ENCODE data around the gene CRK. TPM values are rescaled to one million over a fixed set of nuclear protein-coding genes. Genes with fewer than 3 reads are reported as not detected.
A peak's percentile ranks its signal among the peaks of the same experiment; 100 is the strongest.

Gene CRK
- total RNA-seq, 1 experiment from 2014 or later, result 57.9 TPM

GRCh38 chr17:1484676-1485422, 28.8 kb upstream of the CRK start:
- H3K27ac ChIP-seq, result peak overlapping the region; percentile 6; the same call in 1 of the 2 replicates
- H3K9me2 ChIP-seq (ENCODE audit: insufficient read depth), result no peaks in the 10 kb centered on the region
- peak overlapping the region; percentile 85 for H3K4me2 ChIP-seq
- DNase-seq, result peak; percentile 73 to 77
- H3K9me3 ChIP-seq (ENCODE audit: insufficient read depth, low read depth), result no peaks in the 10 kb centered on the region
- ChIA-PET POLR2A (ENCODE audit: unreplicated experiment) (interaction anchor here (0.6 to 0.7 kb wide), 4 partner anchors 24 to 811 kb away, joined by 3 to 7 read pairs (median 4); partner anchors contain the start of gene INPP5K), CTCF (interaction anchor here (0.9 kb wide), 1 partner anchor 30 kb away, joined by 3 read pairs; no protein-coding TSS in a partner anchor)
- H3F3A ChIP-seq (ENCODE audit: insufficient read depth, low read depth), result peaks cover 39% of the 10 kb centered on the region; the same call in 1 of the 2 replicates
- H3K27me3 ChIP-seq (ENCODE audit: insufficient read depth, low read depth), result no peaks in the 10 kb centered on the region
- no peaks in the 10 kb centered on the region; the same call in 1 of the 2 replicates for H3K36me3 ChIP-seq (ENCODE audit: low read depth)
- BruUV-seq (replicated peaks), result no TSS peak
- intact Hi-C loops (cut with micrococcal nuclease; ENCODE audit: unreplicated experiment), result loop anchor here (5.0 kb wide), 2 partner anchors 162 to 232 kb away; partner anchors contain the start of genes RILP and SCARF1
- peak overlapping the region; percentile 83 for H2AFZ ChIP-seq
- peaks cover 13% of the 10 kb centered on the region for H3K79me2 ChIP-seq (ENCODE audit: low read depth)
- TF ChIP-seq CTCF (conservative IDR thresholded peaks at IDR 0.05) (no peak), EZH2 (IDR thresholded peaks at IDR 0.05; ENCODE audit: low read depth) (no peak)
- H4K20me1 ChIP-seq (ENCODE audit: insufficient read depth), result no peaks in the 10 kb centered on the region; the same call in 1 of the 2 replicates
- peak overlapping the region; percentile 55 for H3K4me3 ChIP-seq
- H3K4me1 ChIP-seq (replicated peaks; ENCODE audit: insufficient read depth), result peaks cover 45% of the 10 kb centered on the region

DNA sequence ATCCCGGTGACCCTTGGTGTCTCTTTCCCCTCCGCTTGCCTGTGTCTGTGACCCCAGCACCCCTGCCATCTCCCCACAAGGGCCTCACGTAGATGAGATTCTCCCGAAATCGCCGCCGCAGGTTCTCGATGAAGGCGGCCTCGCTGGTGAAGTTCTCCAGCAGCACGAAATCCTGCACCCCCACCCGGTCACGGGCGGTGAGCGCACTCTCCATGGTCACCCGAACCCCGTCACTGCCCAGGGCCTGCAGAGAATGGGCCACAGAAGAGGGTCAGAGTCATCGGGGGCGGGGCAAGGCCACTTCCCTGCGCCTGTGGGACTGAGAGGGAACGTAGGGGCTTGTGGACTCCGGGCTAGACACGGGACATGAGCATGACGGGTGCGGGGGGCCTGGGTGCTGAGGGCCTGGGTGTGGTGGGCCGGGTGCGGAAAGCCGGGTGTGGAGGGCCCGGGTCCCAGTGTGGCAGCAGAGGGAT, 28.1 kb upstream of the CRK start:
- ChIA-PET POLR2A (ENCODE audit: unreplicated experiment) (interaction anchor here (0.6 to 0.7 kb wide), 4 partner anchors 24 to 812 kb away, joined by 3 to 7 read pairs (median 4); partner anchors contain the start of gene INPP5K), CTCF (no interaction called here)
- intact Hi-C loops (cut with micrococcal nuclease; ENCODE audit: unreplicated experiment), result no loop called here
- no peaks in the 10 kb centered on the region; the same call in 1 of the 2 replicates for H4K20me1 ChIP-seq (ENCODE audit: insufficient read depth)
- no peak for DNase-seq
- H3K36me3 ChIP-seq (ENCODE audit: low read depth), result no peaks in the 10 kb centered on the region; the same call in 1 of the 2 replicates
- BruUV-seq (replicated peaks), result TSS peak; percentile 7
- TF ChIP-seq EZH2 (IDR thresholded peaks at IDR 0.05; ENCODE audit: low read depth) (no peak), CTCF (conservative IDR thresholded peaks at IDR 0.05) (no peak)
- H3K27ac ChIP-seq, result no peak overlapping the region
- H2AFZ ChIP-seq, result no peak overlapping the region
- H3K4me3 ChIP-seq, result no peak overlapping the region
- peaks cover 32% of the 10 kb centered on the region; the same call in 1 of the 2 replicates for H3F3A ChIP-seq (ENCODE audit: insufficient read depth, low read depth)
- peaks cover 38% of the 10 kb centered on the region for H3K4me1 ChIP-seq (replicated peaks; ENCODE audit: insufficient read depth)
- H3K4me2 ChIP-seq, result 0 out of 2 replicates have a peak overlapping the region, but pooled peaks have one; percentile 28
- no peaks in the 10 kb centered on the region for H3K9me3 ChIP-seq (ENCODE audit: insufficient read depth, low read depth)
- no peaks in the 10 kb centered on the region for H3K27me3 ChIP-seq (ENCODE audit: insufficient read depth, low read depth)
- H3K79me2 ChIP-seq (ENCODE audit: low read depth), result peaks cover 6% of the 10 kb centered on the region; the same call in 1 of the 2 replicates
- H3K9me2 ChIP-seq (ENCODE audit: insufficient read depth), result no peaks in the 10 kb centered on the region

- no peaks in the 10 kb centered on the region for H3K9me2 ChIP-seq (ENCODE audit: insufficient read depth)
- ChIA-PET CTCF (no interaction called here), POLR2A (ENCODE audit: unreplicated experiment) (no interaction called here)
- peaks cover 27% of the 10 kb centered on the region for H3K4me1 ChIP-seq (replicated peaks; ENCODE audit: insufficient read depth)
- no peak overlapping the region for H3K4me2 ChIP-seq
- H3K27me3 ChIP-seq (ENCODE audit: insufficient read depth, low read depth), result no peaks in the 10 kb centered on the region
- H2AFZ ChIP-seq, result no peak overlapping the region
- H3K9me3 ChIP-seq (ENCODE audit: insufficient read depth, low read depth), result no peaks in the 10 kb centered on the region
- no peak for DNase-seq
- H3K79me2 ChIP-seq (ENCODE audit: low read depth), result no peaks in the 10 kb centered on the region
- peaks cover 20% of the 10 kb centered on the region; the same call in 1 of the 2 replicates for H3F3A ChIP-seq (ENCODE audit: insufficient read depth, low read depth)
- TF ChIP-seq CTCF (conservative IDR thresholded peaks at IDR 0.05) (no peak), EZH2 (IDR thresholded peaks at IDR 0.05; ENCODE audit: low read depth) (no peak)
- peaks cover 5% of the 10 kb centered on the region; the same call in 1 of the 2 replicates for H4K20me1 ChIP-seq (ENCODE audit: insufficient read depth)
- no peaks in the 10 kb centered on the region; the same call in 1 of the 2 replicates for H3K36me3 ChIP-seq (ENCODE audit: low read depth)
- H3K27ac ChIP-seq, result no peak overlapping the region
- BruUV-seq (replicated peaks), result no TSS peak
- no peak overlapping the region for H3K4me3 ChIP-seq
- intact Hi-C loops (cut with micrococcal nuclease; ENCODE audit: unreplicated experiment), result no loop called here
Observed at GRCh38 chr17:1482680-1483079, 26.6 kb upstream of the CRK start.
